Measurements from ENCODE around the gene ANGPT4.

DNA sequence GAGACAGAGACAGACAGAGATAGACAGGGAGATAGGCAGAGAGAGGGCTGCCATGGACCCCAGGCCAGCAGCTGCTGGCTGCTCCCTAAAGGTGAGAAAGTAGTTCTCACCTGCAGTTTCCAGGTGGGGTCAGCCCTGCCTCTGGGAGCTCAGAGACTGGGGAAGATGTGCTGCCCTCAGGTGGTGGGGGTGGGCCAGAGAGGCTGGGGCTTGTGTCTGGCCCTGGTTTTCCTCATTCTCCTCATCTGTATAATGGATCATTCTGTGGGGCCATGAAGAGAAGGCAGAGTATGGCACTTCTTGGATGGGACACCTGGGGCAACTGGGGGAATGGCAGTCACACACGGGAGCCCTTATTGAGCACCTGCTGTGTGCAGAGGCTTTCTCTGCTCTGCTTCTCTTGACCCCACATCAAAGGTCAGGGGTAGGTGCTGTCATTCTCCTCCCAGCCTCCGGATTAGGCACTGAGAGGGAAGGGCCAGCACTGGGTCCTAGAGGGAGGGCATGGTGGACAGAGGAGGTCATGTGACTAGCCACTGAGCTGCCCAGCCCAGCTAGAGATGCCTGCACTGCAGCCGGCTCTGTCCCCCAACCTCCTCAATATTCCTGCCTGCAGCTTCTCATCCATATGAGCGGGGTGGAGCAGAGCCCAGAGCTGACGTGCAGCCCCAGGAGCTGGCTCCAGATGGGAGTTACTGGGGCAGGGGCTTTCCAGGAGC, 4.1 kb downstream of the ANGPT4 start:
- no peak for TF ChIP-seq POLR2A (IDR thresholded peaks at IDR 0.05)
- TF ChIP-seq, protein P1, sequence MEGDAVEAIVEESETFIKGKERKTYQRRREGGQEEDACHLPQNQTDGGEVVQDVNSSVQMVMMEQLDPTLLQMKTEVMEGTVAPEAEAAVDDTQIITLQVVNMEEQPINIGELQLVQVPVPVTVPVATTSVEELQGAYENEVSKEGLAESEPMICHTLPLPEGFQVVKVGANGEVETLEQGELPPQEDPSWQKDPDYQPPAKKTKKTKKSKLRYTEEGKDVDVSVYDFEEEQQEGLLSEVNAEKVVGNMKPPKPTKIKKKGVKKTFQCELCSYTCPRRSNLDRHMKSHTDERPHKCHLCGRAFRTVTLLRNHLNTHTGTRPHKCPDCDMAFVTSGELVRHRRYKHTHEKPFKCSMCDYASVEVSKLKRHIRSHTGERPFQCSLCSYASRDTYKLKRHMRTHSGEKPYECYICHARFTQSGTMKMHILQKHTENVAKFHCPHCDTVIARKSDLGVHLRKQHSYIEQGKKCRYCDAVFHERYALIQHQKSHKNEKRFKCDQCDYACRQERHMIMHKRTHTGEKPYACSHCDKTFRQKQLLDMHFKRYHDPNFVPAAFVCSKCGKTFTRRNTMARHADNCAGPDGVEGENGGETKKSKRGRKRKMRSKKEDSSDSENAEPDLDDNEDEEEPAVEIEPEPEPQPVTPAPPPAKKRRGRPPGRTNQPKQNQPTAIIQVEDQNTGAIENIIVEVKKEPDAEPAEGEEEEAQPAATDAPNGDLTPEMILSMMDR (IDR thresholded peaks at IDR 0.05) = no peak

Data from body of pancreas (tissue), 4 donors.